Measurements from ENCODE around the gene HSD17B11.

HSD17B11 gene, protein sequence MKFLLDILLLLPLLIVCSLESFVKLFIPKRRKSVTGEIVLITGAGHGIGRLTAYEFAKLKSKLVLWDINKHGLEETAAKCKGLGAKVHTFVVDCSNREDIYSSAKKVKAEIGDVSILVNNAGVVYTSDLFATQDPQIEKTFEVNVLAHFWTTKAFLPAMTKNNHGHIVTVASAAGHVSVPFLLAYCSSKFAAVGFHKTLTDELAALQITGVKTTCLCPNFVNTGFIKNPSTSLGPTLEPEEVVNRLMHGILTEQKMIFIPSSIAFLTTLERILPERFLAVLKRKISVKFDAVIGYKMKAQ

DNA sequence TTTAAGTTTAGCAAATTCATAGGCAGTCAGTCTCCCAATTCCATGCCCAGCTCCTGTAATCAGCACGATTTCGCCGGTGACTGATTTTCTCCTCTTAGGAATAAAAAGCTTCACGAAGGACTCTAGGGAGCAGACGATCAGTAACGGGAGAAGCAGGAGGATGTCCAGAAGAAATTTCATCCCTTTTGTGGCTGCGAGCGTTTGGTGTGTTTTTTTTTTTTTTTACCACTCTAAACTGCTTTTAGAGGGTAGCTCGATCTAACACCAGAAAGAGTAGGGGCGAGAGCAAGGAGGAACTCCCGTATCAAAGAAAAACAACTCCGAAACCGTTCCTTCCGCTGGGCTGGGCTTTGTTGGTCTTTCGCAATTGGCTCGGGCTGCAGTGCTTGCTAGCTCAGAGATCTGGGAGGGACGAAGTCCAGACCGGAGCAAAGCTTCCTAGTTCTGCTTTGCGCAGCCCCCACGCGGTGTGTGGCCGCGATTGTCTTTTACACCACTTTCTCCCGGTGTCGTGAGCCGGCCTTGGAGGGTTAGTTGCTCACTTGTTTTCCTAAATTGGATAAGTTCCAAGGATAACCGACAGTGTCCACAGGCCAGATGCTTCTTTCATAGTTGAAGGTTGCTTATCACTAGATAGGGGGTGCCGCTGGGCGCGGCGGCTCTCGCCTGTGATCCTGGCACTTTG is at the start of gene HSD17B11:
HSD17B11 (minus strand) TSS at position 298 of the 685 bp plus-strand sequence; CDS start at position 180, 118 bp downstream.
- DNase-seq (ENCODE audit: insufficient read length, low spot score), result peak; percentile 45
- no peak for FAIRE-seq
- TF ChIP-seq, protein P1, sequence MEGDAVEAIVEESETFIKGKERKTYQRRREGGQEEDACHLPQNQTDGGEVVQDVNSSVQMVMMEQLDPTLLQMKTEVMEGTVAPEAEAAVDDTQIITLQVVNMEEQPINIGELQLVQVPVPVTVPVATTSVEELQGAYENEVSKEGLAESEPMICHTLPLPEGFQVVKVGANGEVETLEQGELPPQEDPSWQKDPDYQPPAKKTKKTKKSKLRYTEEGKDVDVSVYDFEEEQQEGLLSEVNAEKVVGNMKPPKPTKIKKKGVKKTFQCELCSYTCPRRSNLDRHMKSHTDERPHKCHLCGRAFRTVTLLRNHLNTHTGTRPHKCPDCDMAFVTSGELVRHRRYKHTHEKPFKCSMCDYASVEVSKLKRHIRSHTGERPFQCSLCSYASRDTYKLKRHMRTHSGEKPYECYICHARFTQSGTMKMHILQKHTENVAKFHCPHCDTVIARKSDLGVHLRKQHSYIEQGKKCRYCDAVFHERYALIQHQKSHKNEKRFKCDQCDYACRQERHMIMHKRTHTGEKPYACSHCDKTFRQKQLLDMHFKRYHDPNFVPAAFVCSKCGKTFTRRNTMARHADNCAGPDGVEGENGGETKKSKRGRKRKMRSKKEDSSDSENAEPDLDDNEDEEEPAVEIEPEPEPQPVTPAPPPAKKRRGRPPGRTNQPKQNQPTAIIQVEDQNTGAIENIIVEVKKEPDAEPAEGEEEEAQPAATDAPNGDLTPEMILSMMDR (IDR thresholded peaks at IDR 0.05; ENCODE audit: insufficient read depth, missing control alignments), result no peak

- DNase-seq (ENCODE audit: insufficient read length, low spot score), result no peak
- TF ChIP-seq, protein P1 (IDR thresholded peaks at IDR 0.05; ENCODE audit: insufficient read depth, missing control alignments), result no peak
- no peak for FAIRE-seq
These were observed 42.4 kb upstream of the HSD17B11 start for GRCh38 chr4:87433342-87433741.

GRCh38 chr4:87430038-87430437 is 39.0 kb upstream of the HSD17B11 start:
- no peak for DNase-seq (ENCODE audit: insufficient read length, low spot score)
- FAIRE-seq, result no peak
- TF ChIP-seq, protein P1 (IDR thresholded peaks at IDR 0.05; ENCODE audit: insufficient read depth, missing control alignments), result no peak

GRCh38 chr4:87428979-87429378 is 38.0 kb upstream of the HSD17B11 start:
- FAIRE-seq (no peak), DNase-seq (ENCODE audit: insufficient read length, low spot score) (no peak)
- TF ChIP-seq, protein P1 (IDR thresholded peaks at IDR 0.05; ENCODE audit: insufficient read depth, missing control alignments), result no peak

GRCh38 chr4:87427518-87427868 is 36.5 kb upstream of the HSD17B11 start:
- FAIRE-seq (no peak), DNase-seq (ENCODE audit: insufficient read length, low spot score) (no peak)
- TF ChIP-seq, protein P1 (IDR thresholded peaks at IDR 0.05; ENCODE audit: insufficient read depth, missing control alignments), result no peak

DNA sequence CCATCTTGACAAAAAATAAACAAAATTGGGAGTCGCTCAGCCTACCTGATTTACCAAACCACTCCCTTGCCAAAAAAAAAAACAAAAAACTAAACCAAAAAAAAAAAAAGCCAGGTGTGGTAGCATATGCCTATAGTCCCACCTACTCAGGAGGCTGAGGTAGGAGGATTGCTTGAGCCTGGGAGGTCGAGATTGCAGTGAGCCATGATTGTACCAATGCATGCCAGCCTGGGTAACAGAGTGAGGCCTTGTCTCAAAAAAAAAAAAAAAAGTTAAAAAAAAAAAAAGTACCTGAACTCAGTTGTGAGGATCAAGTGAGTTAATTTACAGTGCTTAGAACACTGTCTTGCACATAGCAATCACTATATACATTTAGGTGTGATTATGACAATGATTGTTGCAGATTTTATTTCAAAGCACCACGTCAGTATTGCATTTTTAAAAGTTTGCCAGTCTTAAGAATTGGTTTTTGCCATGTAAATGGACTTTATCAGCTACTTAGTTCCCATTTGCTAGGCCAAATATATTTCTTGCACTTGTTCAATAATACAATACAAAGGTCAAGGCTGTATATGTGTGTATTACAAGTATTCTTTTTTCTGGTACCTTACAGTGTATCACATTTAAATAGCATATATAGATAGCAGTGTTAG is 36.0 kb upstream of the HSD17B11 start:
- no peak for DNase-seq (ENCODE audit: insufficient read length, low spot score)
- TF ChIP-seq, protein P1 (IDR thresholded peaks at IDR 0.05; ENCODE audit: insufficient read depth, missing control alignments), result no peak
- no peak for FAIRE-seq

Data from D721Med (cell line).